ENCODE data around the gene KCNT2. TPM values are rescaled to one million over a fixed set of nuclear protein-coding genes. Genes with fewer than 3 reads are reported as not detected.
"Not testable (repeated sequence)": the region's sequence is repeated elsewhere in the genome, so short reads cannot be mapped to it uniquely, and the experiment has no call there.

KCNT2 gene
- polyA plus RNA-seq (2012; ENCODE audit: low read depth, missing spikeins): 0.05 TPM

GRCh38 chr1:196608390-196609369, at the start of gene KCNT2:
Gene KCNT2, minus strand, starts transcription at chr1:196608440. Its CDS starts 131 bp downstream, at chr1:196608309.
- no peak for DNase-seq (ENCODE audit: insufficient read length, low spot score)
- TF ChIP-seq POU2F2 (IDR thresholded peaks at IDR 0.05; ENCODE audit: low read depth, low read length) (no peak), TAF1 (IDR thresholded peaks at IDR 0.05; ENCODE audit: low read depth, low read length) (no peak), POLR2AphosphoS5 (IDR thresholded peaks at IDR 0.05; ENCODE audit: low read depth, low read length) (no peak), PAX5 (IDR thresholded peaks at IDR 0.05; ENCODE audit: insufficient read depth, low read length, severe bottlenecking) (no peak), POLR2A (IDR thresholded peaks at IDR 0.05; ENCODE audit: low read depth, low read length) (no peak), SPI1 (IDR thresholded peaks at IDR 0.05; ENCODE audit: low read depth, low read length) (no peak)
- no peak for FAIRE-seq

- DNase-seq (ENCODE audit: insufficient read length, low spot score) (no peak), FAIRE-seq (no peak)
- no peak for TF ChIP-seq PAX5 (IDR thresholded peaks at IDR 0.05; ENCODE audit: insufficient read depth, low read length, severe bottlenecking)
- no peak for TF ChIP-seq POLR2A (IDR thresholded peaks at IDR 0.05; ENCODE audit: low read depth, low read length)
- no peak for TF ChIP-seq POU2F2 (IDR thresholded peaks at IDR 0.05; ENCODE audit: low read depth, low read length)
- no peak for TF ChIP-seq SPI1 (IDR thresholded peaks at IDR 0.05; ENCODE audit: low read depth, low read length)
- no peak for TF ChIP-seq POLR2AphosphoS5 (IDR thresholded peaks at IDR 0.05; ENCODE audit: low read depth, low read length)
- TF ChIP-seq TAF1 (IDR thresholded peaks at IDR 0.05; ENCODE audit: low read depth, low read length): no peak
Observed at GRCh38 chr1:196655494-196655893, 47.3 kb upstream of the KCNT2 start.

- FAIRE-seq (no peak), DNase-seq (ENCODE audit: insufficient read length, low spot score) (no peak)
- TF ChIP-seq PAX5 (IDR thresholded peaks at IDR 0.05; ENCODE audit: insufficient read depth, low read length, severe bottlenecking) (no peak), POLR2A (IDR thresholded peaks at IDR 0.05; ENCODE audit: low read depth, low read length) (no peak), POU2F2 (IDR thresholded peaks at IDR 0.05; ENCODE audit: low read depth, low read length) (no peak), TAF1 (IDR thresholded peaks at IDR 0.05; ENCODE audit: low read depth, low read length) (no peak), POLR2AphosphoS5 (IDR thresholded peaks at IDR 0.05; ENCODE audit: low read depth, low read length) (no peak), SPI1 (IDR thresholded peaks at IDR 0.05; ENCODE audit: low read depth, low read length) (no peak)
Observed at GRCh38 chr1:196655071-196655470, 46.8 kb upstream of the KCNT2 start.

GRCh38 chr1:196654271-196654670, 46.0 kb upstream of the KCNT2 start:
- no peak for DNase-seq (ENCODE audit: insufficient read length, low spot score)
- TF ChIP-seq TAF1 (IDR thresholded peaks at IDR 0.05; ENCODE audit: low read depth, low read length): no peak
- no peak for TF ChIP-seq POU2F2 (IDR thresholded peaks at IDR 0.05; ENCODE audit: low read depth, low read length)
- TF ChIP-seq SPI1 (IDR thresholded peaks at IDR 0.05; ENCODE audit: low read depth, low read length): no peak
- no peak for TF ChIP-seq POLR2A (IDR thresholded peaks at IDR 0.05; ENCODE audit: low read depth, low read length)
- TF ChIP-seq POLR2AphosphoS5 (IDR thresholded peaks at IDR 0.05; ENCODE audit: low read depth, low read length): no peak
- TF ChIP-seq PAX5 (IDR thresholded peaks at IDR 0.05; ENCODE audit: insufficient read depth, low read length, severe bottlenecking): no peak
- no peak for FAIRE-seq

- FAIRE-seq (no peak), DNase-seq (ENCODE audit: insufficient read length, low spot score) (no peak)
- no peak for TF ChIP-seq SPI1 (IDR thresholded peaks at IDR 0.05; ENCODE audit: low read depth, low read length)
- TF ChIP-seq POU2F2 (IDR thresholded peaks at IDR 0.05; ENCODE audit: low read depth, low read length): no peak
- TF ChIP-seq PAX5 (IDR thresholded peaks at IDR 0.05; ENCODE audit: insufficient read depth, low read length, severe bottlenecking): no peak
- no peak for TF ChIP-seq POLR2AphosphoS5 (IDR thresholded peaks at IDR 0.05; ENCODE audit: low read depth, low read length)
- no peak for TF ChIP-seq POLR2A (IDR thresholded peaks at IDR 0.05; ENCODE audit: low read depth, low read length)
- TF ChIP-seq TAF1 (IDR thresholded peaks at IDR 0.05; ENCODE audit: low read depth, low read length): no peak
Observed at GRCh38 chr1:196651637-196652215, 43.5 kb upstream of the KCNT2 start, which contains the start of gene CFH. Gene CFH, plus strand, starts transcription at chr1:196652043. Its CDS starts 75 bp downstream, at chr1:196652118.

- TF ChIP-seq POLR2AphosphoS5 (IDR thresholded peaks at IDR 0.05; ENCODE audit: low read depth, low read length) (no peak), TAF1 (IDR thresholded peaks at IDR 0.05; ENCODE audit: low read depth, low read length) (no peak), POLR2A (IDR thresholded peaks at IDR 0.05; ENCODE audit: low read depth, low read length) (no peak), PAX5 (IDR thresholded peaks at IDR 0.05; ENCODE audit: insufficient read depth, low read length, severe bottlenecking) (no peak)
- no peak for FAIRE-seq
- DNase-seq (ENCODE audit: insufficient read length, low spot score): no peak
Observed at GRCh38 chr1:196651079-196651478, 42.8 kb upstream of the KCNT2 start.

GRCh38 chr1:196650403-196650802, 42.2 kb upstream of the KCNT2 start:
- DNase-seq (ENCODE audit: insufficient read length, low spot score): no peak
- no peak for TF ChIP-seq SPI1 (IDR thresholded peaks at IDR 0.05; ENCODE audit: low read depth, low read length)
- no peak for TF ChIP-seq POLR2A (IDR thresholded peaks at IDR 0.05; ENCODE audit: low read depth, low read length)
- no peak for TF ChIP-seq POLR2AphosphoS5 (IDR thresholded peaks at IDR 0.05; ENCODE audit: low read depth, low read length)
- TF ChIP-seq POU2F2 (IDR thresholded peaks at IDR 0.05; ENCODE audit: low read depth, low read length): no peak
- no peak for TF ChIP-seq TAF1 (IDR thresholded peaks at IDR 0.05; ENCODE audit: low read depth, low read length)
- no peak for TF ChIP-seq PAX5 (IDR thresholded peaks at IDR 0.05; ENCODE audit: insufficient read depth, low read length, severe bottlenecking)
- no peak for FAIRE-seq

GRCh38 chr1:196649990-196650389, 41.8 kb upstream of the KCNT2 start:
- DNase-seq (ENCODE audit: insufficient read length, low spot score) (no peak), FAIRE-seq (no peak)
- TF ChIP-seq POLR2A (IDR thresholded peaks at IDR 0.05; ENCODE audit: low read depth, low read length) (no peak), TAF1 (IDR thresholded peaks at IDR 0.05; ENCODE audit: low read depth, low read length) (no peak), PAX5 (IDR thresholded peaks at IDR 0.05; ENCODE audit: insufficient read depth, low read length, severe bottlenecking) (no peak), POLR2AphosphoS5 (IDR thresholded peaks at IDR 0.05; ENCODE audit: low read depth, low read length) (no peak), POU2F2 (IDR thresholded peaks at IDR 0.05; ENCODE audit: low read depth, low read length) (no peak), SPI1 (IDR thresholded peaks at IDR 0.05; ENCODE audit: low read depth, low read length) (no peak)

GRCh38 chr1:196640976-196641375, 32.7 kb upstream of the KCNT2 start:
- FAIRE-seq: no peak
- DNase-seq (ENCODE audit: insufficient read length, low spot score): no peak
- TF ChIP-seq TAF1 (IDR thresholded peaks at IDR 0.05; ENCODE audit: low read depth, low read length) (no peak), POU2F2 (IDR thresholded peaks at IDR 0.05; ENCODE audit: low read depth, low read length) (no peak), POLR2A (IDR thresholded peaks at IDR 0.05; ENCODE audit: low read depth, low read length) (no peak), PAX5 (IDR thresholded peaks at IDR 0.05; ENCODE audit: insufficient read depth, low read length, severe bottlenecking) (no peak)

- DNase-seq (ENCODE audit: insufficient read length, low spot score): not testable (repeated sequence)
Observed at GRCh38 chr1:196639291-196639690, 31.1 kb upstream of the KCNT2 start.

More at GRCh38 chr1:196639291-196639690, 31.1 kb upstream of the KCNT2 start:
- not testable (repeated sequence) for FAIRE-seq
